K562 (cell line): ENCODE measurements around the gene DENND1A. TPM values are rescaled to one million over a fixed set of nuclear protein-coding genes. Genes with fewer than 3 reads are reported as not detected.
A peak's percentile ranks its signal among the peaks of the same experiment; 100 is the strongest.

Experiments
- ATAC-seq: fragments of 200-7000 bp; cut with Tn5 transposase; 3 replicates; pipeline ENCODE4 v1.9.1; 2020; ENCODE audit warnings: moderate library complexity
- BruUV-seq: library from RNA; stranded (reverse); fragments of 400-500 nt; replicated peaks from 2 replicates; lab custom pipeline; 2021; lab: Mats Ljungman, UMichigan
- CTCF ChIA-PET: fragments of 300-600 bp; formaldehyde crosslinking; extraction: SDS; loops from one replicate; lab custom pipeline; 2021; ENCODE audit warnings: low intra/inter-chr PET ratio; lab: Yijun Ruan, JAX
- POLR2A ChIA-PET: fragments of 300-600, 350-650 bp; sonication (Branson Sonifier 250); formaldehyde crosslinking; extraction: SDS; loops from one replicate; lab custom pipeline; 2021; ENCODE audit warnings: antibody characterized with exemption, inconsistent platforms; lab: Yijun Ruan, JAX
- DNase-seq, 4 experiments: peaks; one replicate each; pipeline versions ENCODE4 v3.0.0 to v3.0.0-alpha.2; 2011 to 2018; ENCODE audit warnings: low spot score in 3 of 4, mixed read lengths in 3 of 4; ENCODE audit errors: extremely low read depth in 1 of 4
- FAIRE-seq: peaks from 2 replicates; lab custom pipeline; 2011; peaks lifted over from hg19 to GRCh38; lab: Jason Lieb, UNC
- H2AFZ ChIP-seq: 2 replicates; pipeline ENCODE4 v1.6.0; 2011; ENCODE audit warnings: low read depth, low read length, control low read depth, inconsistent platforms
- H3K27ac ChIP-seq: fragments of 200-600 bp; 3 replicates; pipeline ENCODE4 v1.8.0; 2011; ENCODE audit warnings: low read depth, mild to moderate bottlenecking, control low read depth, inconsistent platforms, low read length, moderate library complexity, mixed read lengths; ENCODE audit errors: extremely low read depth
- H3K27me3 ChIP-seq, 2 experiments: fragments of 300-600 bp in 1 of 2; 2 replicates in 1 of 2; 3 replicates in 1 of 2; pipeline versions ENCODE4 v1.6.0 to v1.8.0; 2011; ENCODE audit warnings: inconsistent platforms in 2 of 2, low read length in 2 of 2, mild to moderate bottlenecking in 1 of 2, mixed read lengths in 1 of 2, moderate library complexity in 1 of 2; ENCODE audit not compliant: control insufficient read depth in 2 of 2, insufficient read depth in 2 of 2
- H3K36me3 ChIP-seq: fragments of 300-600 bp; 3 replicates; pipeline ENCODE4 v1.8.0; 2011; ENCODE audit warnings: mild to moderate bottlenecking, low read length, inconsistent platforms; ENCODE audit not compliant: control insufficient read depth, insufficient read depth
- H3K4me1 ChIP-seq, 2 experiments: fragments of 200-600 bp in 1 of 2; replicated peaks in 1 of 2; 2 replicates in 1 of 2; 3 replicates in 1 of 2; pipeline versions ENCODE4 v1.5.1 to v1.8.0; 2011; ENCODE audit warnings: inconsistent platforms in 2 of 2, low read length in 2 of 2, mild to moderate bottlenecking in 1 of 2, mixed read lengths in 1 of 2, moderate library complexity in 1 of 2; ENCODE audit not compliant: control insufficient read depth in 2 of 2, insufficient read depth in 2 of 2
- H3K4me2 ChIP-seq: 2 replicates; pipeline ENCODE4 v1.6.1; 2011; ENCODE audit warnings: low read length, control low read depth, inconsistent platforms, mixed read lengths; ENCODE audit not compliant: insufficient read depth
- H3K4me3 ChIP-seq: fragments of 200-600 bp; sonication (generic), shearing (Covaris generic); 2 replicates; pipeline ENCODE4 v1.5.1; 2016; ENCODE audit warnings: control low read depth, inconsistent platforms
- H3K79me2 ChIP-seq: fragments of 200-600 bp; 3 replicates; pipeline ENCODE4 v1.8.0; 2011; ENCODE audit warnings: low read length, inconsistent platforms; ENCODE audit not compliant: control insufficient read depth, insufficient read depth
- H3K9ac ChIP-seq, 2 experiments: 2 replicates each; pipeline versions ENCODE4 v1.6.0 to v1.6.1; 2011; ENCODE audit warnings: low read depth in 2 of 2, low read length in 2 of 2, control low read depth in 1 of 2, inconsistent platforms in 1 of 2, mild to moderate bottlenecking in 1 of 2, mixed read lengths in 1 of 2; ENCODE audit not compliant: insufficient read depth in 1 of 2
- H3K9me1 ChIP-seq: one replicate; pipeline ENCODE4 v1.6.0; 2011; ENCODE audit warnings: inconsistent platforms, mild to moderate bottlenecking, low read length, moderate library complexity; ENCODE audit not compliant: control insufficient read depth, insufficient read depth
- H3K9me3 ChIP-seq: replicated peaks from 2 replicates; pipeline ENCODE4 v1.5.1; 2011; ENCODE audit warnings: low read depth, low read length, inconsistent platforms; ENCODE audit not compliant: control insufficient read depth, insufficient read depth
- H4K20me1 ChIP-seq: replicated peaks from 2 replicates; pipeline ENCODE4 v1.6.1; 2011; ENCODE audit warnings: low read length, inconsistent platforms, mixed read lengths; ENCODE audit not compliant: control insufficient read depth, insufficient read depth
- CTCFL ChIP-seq: IDR thresholded peaks from 2 replicates; pipeline ENCODE4 v1.6.1; 2011; ENCODE audit warnings: borderline replicate concordance, low read depth, mild to moderate bottlenecking, moderate library complexity, low read length; ENCODE audit not compliant: insufficient read depth, poor library complexity, severe bottlenecking
- FOXA1 ChIP-seq: fragments of 450-650 bp; IDR thresholded peaks from 2 replicates; pipeline ENCODE4 v1.6.1; 2016; ENCODE audit warnings: mild to moderate bottlenecking, borderline replicate concordance
- FOXO4 ChIP-seq: fragments of 450-650 bp; formaldehyde crosslinking; IDR thresholded peaks from 2 replicates; pipeline ENCODE4 v1.4.0; 2020; ENCODE audit warnings: mild to moderate bottlenecking, moderate library complexity
- HCFC1 ChIP-seq: IDR thresholded peaks from 2 replicates; pipeline ENCODE4 v1.6.1; 2012; ENCODE audit warnings: low read depth, low read length, improper control_type of control experiment
- MYBL2 ChIP-seq, 2 experiments: fragments of 450-650 bp in 1 of 2; sonication (generic) in 1 of 2; formaldehyde crosslinking in 1 of 2; IDR thresholded peaks; 2 replicates each; pipeline versions ENCODE4 v1.6.1 to v1.8.1; 2017 to 2022; ENCODE audit warnings: borderline replicate concordance in 1 of 2, inconsistent platforms in 1 of 2, low read depth in 1 of 2, mild to moderate bottlenecking in 1 of 2, missing genetic modification reagents in 1 of 2, moderate library complexity in 1 of 2
- NCOA4 ChIP-seq: fragments of 450-650 bp; IDR thresholded peaks from 2 replicates; pipeline ENCODE4 v1.6.1; 2018; ENCODE audit warnings: mild to moderate bottlenecking; ENCODE audit not compliant: partially characterized antibody
- NR3C1 ChIP-seq: sonication (generic); formaldehyde crosslinking; IDR thresholded peaks from 2 replicates; pipeline ENCODE4 v1.8.1; 2022; ENCODE audit warnings: missing genetic modification reagents
- POLR2B ChIP-seq: fragments of 450-650 bp; IDR thresholded peaks from 2 replicates; pipeline ENCODE4 v1.6.1; 2018; ENCODE audit warnings: low read depth; ENCODE audit not compliant: partially characterized antibody
- RB1 ChIP-seq: fragments of 450-650 bp; IDR thresholded peaks from 2 replicates; pipeline ENCODE4 v1.6.1; 2017; ENCODE audit warnings: low read depth, mild to moderate bottlenecking
- RNF219 ChIP-seq: fragments of 250-450 bp; sonication (Bioruptor Pico); IDR thresholded peaks from 2 replicates; pipeline ENCODE4 v1.5.0; 2022; ENCODE audit warnings: mild to moderate bottlenecking
- SIX5 ChIP-seq, 2 experiments: IDR thresholded peaks; 2 replicates each; pipeline ENCODE4 v1.6.1; 2011; ENCODE audit warnings: low read length in 2 of 2, borderline replicate concordance in 1 of 2, low read depth in 1 of 2, mild to moderate bottlenecking in 1 of 2, moderate library complexity in 1 of 2; ENCODE audit not compliant: insufficient read depth in 1 of 2
- TGIF2 ChIP-seq: sonication (generic); formaldehyde crosslinking; IDR thresholded peaks from 2 replicates; pipeline ENCODE4 v1.8.1; 2022; ENCODE audit warnings: mild to moderate bottlenecking, missing genetic modification reagents, moderate library complexity
- THRA ChIP-seq: fragments of 450-650 bp; IDR thresholded peaks from 2 replicates; pipeline ENCODE4 v1.6.1; 2017; ENCODE audit warnings: mild to moderate bottlenecking, moderate library complexity
- XRCC5 ChIP-seq: fragments of 200-400 bp; formaldehyde crosslinking; IDR thresholded peaks from 2 replicates; pipeline ENCODE4 v1.6.1; 2017; ENCODE audit warnings: low read depth, mild to moderate bottlenecking, low read length
- ZFP1 ChIP-seq: fragments of 450-650 bp; formaldehyde crosslinking; IDR thresholded peaks from 2 replicates; pipeline ENCODE4 v1.4.0; 2020; ENCODE audit warnings: mild to moderate bottlenecking, mixed read lengths
- WGBS: fragments of 100-300 bp; shearing (Covaris generic); methylation state at CpG from one replicate; pipeline ENCODE4 v1.1.6; 2016; ENCODE audit warnings: low coverage, mixed read lengths; ENCODE audit not compliant: insufficient coverage; ENCODE audit errors: missing lambda C conversion rate; 5-methylcytosine and 5-hydroxymethylcytosine counted together
- in situ Hi-C: fragments of 300-500 bp; cut with MboI; formaldehyde crosslinking; loops from 4 replicates; pipeline ENCODE4 v1.15.0; 2018; ENCODE audit warnings: inconsistent platforms, mixed read lengths
- intact Hi-C: fragments of 100-400 bp; cut with micrococcal nuclease; formaldehyde crosslinking; loops from 2 replicates; pipeline ENCODE4 v1.14.2; 2022
- polyA plus RNA-seq, 8 experiments: library from polyadenylated mRNA; depleted of rRNA in 4 of 8; stranded (reverse) in 5 of 8; unstranded in 3 of 8; fragments of >200 nt; fragmentation: Nextera tagmentation in 2 of 8; fragmentation: Illumina TruSeq in 1 of 8; extraction: Ambion mirVana in 2 of 8; extraction: Trizol in 1 of 8; gene quantifications; 2 replicates each; pipeline versions ENCODE4 v1.2.1 to v1.2.3, GENCODE V29; 2011 to 2014; ENCODE audit warnings: inconsistent platforms in 1 of 8, missing spikeins in 1 of 8
- total RNA-seq, 7 experiments: library from RNA; depleted of rRNA in 6 of 7; stranded (reverse); fragments of >200 nt in 6 of 7; fragmentation: Illumina TruSeq in 2 of 7; extraction: Trizol in 2 of 7; gene quantifications; 2 replicates each; pipeline versions ENCODE4 v1.2.1 to v1.2.3, GENCODE V29; 2011 to 2021; ENCODE audit warnings: low replicate concordance in 1 of 7

DENND1A gene
- total and polyA plus RNA-seq, 9 of the 15 experiments (the other 6 are each of a cell fraction or from before 2014, with no cell fraction given): 7.6 to 29.5 (median 15.7) TPM

GRCh38 chr9:123389698-123390097, 540.2 kb downstream of the DENND1A start:
- H3K4me2 ChIP-seq: no peak overlapping the region
- WGBS: 48% methylated on average over 11 of the region's 12 CpGs
- TF ChIP-seq THRA (no peak), CTCFL (no peak), FOXO4 (no peak), HCFC1 (no peak), POLR2B (no peak), NCOA4 (no peak), TGIF2 (no peak), ZFP1 (no peak), NR3C1 (CRISPR knock-in tag) (no peak), MYBL2 (IDR thresholded peaks at IDR 0.05; ENCODE audit: low read depth) (no peak), MYBL2 (CRISPR knock-in tag; IDR thresholded peaks at IDR 0.05; ENCODE audit: borderline replicate concordance) (no peak), RB1 (no peak), XRCC5 (no peak), SIX5 (IDR thresholded peaks at IDR 0.05; ENCODE audit: borderline replicate concordance in 1 of 2, insufficient read depth in 1 of 2, low read depth in 1 of 2, low read length in 2 of 2) (no peak), FOXA1 (no peak), RNF219 (CRISPR knock-in tag) (no peak)

More at GRCh38 chr9:123389698-123390097, 540.2 kb downstream of the DENND1A start:
- Histone ChIP-seq H4K20me1 (no peaks in the 10 kb centered on the region; the same call in 1 of the 2 replicates), H3K4me3 (no peak overlapping the region), H3K36me3 (no peaks in the 10 kb centered on the region), H3K27me3 (no peaks in the 10 kb centered on the region), H3K9me3 (peaks cover 2% of the 10 kb centered on the region; the same call in 1 of the 2 replicates), H3K9ac (no peak overlapping the region), H3K27ac (no peak overlapping the region), H3K4me1 (peaks cover 0 to 30% of the 10 kb centered on the region in 2 experiments; a peak in 2 of 5 replicates), H2AFZ (no peak overlapping the region), H3K79me2 (no peaks in the 10 kb centered on the region), H3K9me1 (no peaks in the 10 kb centered on the region)
- ChIA-PET POLR2A (interaction anchor here (0.7 kb wide), 1 partner anchor 129 kb away, joined by 3 read pairs; no protein-coding TSS in a partner anchor), CTCF (interaction anchor here (1.3 kb wide), 1 partner anchor 33 kb away, joined by 3 read pairs; the partner anchor contains the start of gene CRB2)
- ATAC-seq (peak; percentile 11; the same call in 2 of the 3 replicates), DNase-seq (no peak), FAIRE-seq (no peak)
- in situ Hi-C loops: loop anchor here (5.0 kb wide), 1 partner anchor 37 kb away; no protein-coding TSS in a partner anchor
- intact Hi-C loops: no loop called here
- no TSS peak for BruUV-seq
